Urinary bladder (tissue), 4 donors: ENCODE measurements around the gene DUS1L. TPM values are rescaled to one million over a fixed set of nuclear protein-coding genes. Genes with fewer than 3 reads are reported as not detected.
A peak's percentile ranks its signal among the peaks of the same experiment; 100 is the strongest.

Experiments used
- DNase-seq: peaks from one replicate; pipeline ENCODE4 v3.0.0-alpha.2; 2015; ENCODE audit errors: extremely low spot score
- H3K27ac ChIP-seq: one replicate; pipeline ENCODE4 v1.5.1; 2013; ENCODE audit warnings: low read depth, mild to moderate bottlenecking, moderate library complexity
- H3K36me3 ChIP-seq: one replicate; pipeline ENCODE4 v1.6.1; 2013; ENCODE audit warnings: mild to moderate bottlenecking, moderate library complexity; ENCODE audit not compliant: insufficient read depth
- H3K4me1 ChIP-seq: one replicate; pipeline ENCODE4 v1.6.1; 2013; ENCODE audit warnings: mild to moderate bottlenecking, moderate library complexity; ENCODE audit not compliant: insufficient read depth
- H3K4me3 ChIP-seq: one replicate; pipeline ENCODE4 v1.5.1; 2013; ENCODE audit warnings: low read depth, low read length
- WGBS: extraction: QIAGEN DNeasy Blood & Tissue Kit; methylation state at CpG from one replicate; pipeline ENCODE4 v1.1.7; 2013; 5-methylcytosine and 5-hydroxymethylcytosine counted together
- polyA plus RNA-seq: library from polyadenylated mRNA; stranded (reverse); fragments of 200-250 nt; gene quantifications from one replicate; pipeline ENCODE4 v1.2.3, GENCODE V29; 2013
- total RNA-seq: library from RNA; depleted of rRNA; stranded (reverse); fragments of >200 nt; gene quantifications from one replicate; pipeline ENCODE4 v1.2.3, GENCODE V29; 2014
- donor health status: healthy with polysubstance abuse.
- donor health status: healthy.

Gene DUS1L
- total and polyA plus RNA-seq, 2 donors, result 24.5 to 67.5 TPM

- H3K4me3 ChIP-seq, result no peak overlapping the region
- DNase-seq, result peak; percentile 41
- WGBS, result 38% methylated on average over 24 of the region's 24 CpGs
- H3K4me1 ChIP-seq, result no peaks in the 10 kb centered on the region
- no peaks in the 10 kb centered on the region for H3K36me3 ChIP-seq
- peak overlapping the region; percentile 55 for H3K27ac ChIP-seq
Observed at GRCh38 chr17:82105882-82106687, 40.5 kb upstream of the DUS1L start.

- 83% methylated on average over 13 of the region's 13 CpGs for WGBS
- no peak for DNase-seq
- peak overlapping the region; percentile 55 for H3K27ac ChIP-seq
- H3K4me3 ChIP-seq, result no peak overlapping the region
- no peaks in the 10 kb centered on the region for H3K36me3 ChIP-seq
- H3K4me1 ChIP-seq, result no peaks in the 10 kb centered on the region
Observed at GRCh38 chr17:82105417-82105881, 39.8 kb upstream of the DUS1L start.

- Histone ChIP-seq H3K4me3 (no peak overlapping the region), H3K27ac (peak overlapping the region; percentile 49), H3K36me3 (no peaks in the 10 kb centered on the region), H3K4me1 (no peaks in the 10 kb centered on the region)
- WGBS, result 91% methylated on average over 11 of the region's 11 CpGs
- DNase-seq, result no peak
Observed at GRCh38 chr17:82104797-82105416, 39.3 kb upstream of the DUS1L start.

- peak overlapping the region; percentile 88 for H3K27ac ChIP-seq
- no peaks in the 10 kb centered on the region for H3K4me1 ChIP-seq
- DNase-seq, result no peak
- no peaks in the 10 kb centered on the region for H3K36me3 ChIP-seq
- no peak overlapping the region for H3K4me3 ChIP-seq
- 26% methylated on average over 24 of the region's 24 CpGs for WGBS
Observed at GRCh38 chr17:82103553-82104451, 38.2 kb upstream of the DUS1L start.

- 71% methylated on average over 18 of the region's 18 CpGs for WGBS
- H3K27ac ChIP-seq, result peak overlapping the region; percentile 4
Observed at GRCh38 chr17:82101767-82102679, 36.4 kb upstream of the DUS1L start.

GRCh38 chr17:82101301-82101715 is 35.7 kb upstream of the DUS1L start:
- DNase-seq, result no peak
- Histone ChIP-seq H3K36me3 (no peaks in the 10 kb centered on the region), H3K27ac (peak overlapping the region; percentile 4), H3K4me3 (no peak overlapping the region), H3K4me1 (no peaks in the 10 kb centered on the region)
- WGBS, result 56% methylated on average over 10 of the region's 10 CpGs

More at GRCh38 chr17:82101767-82102679, 36.4 kb upstream of the DUS1L start:
- DNase-seq, result no peak
- Histone ChIP-seq H3K36me3 (no peaks in the 10 kb centered on the region), H3K4me1 (no peaks in the 10 kb centered on the region), H3K4me3 (no peak overlapping the region)

- Histone ChIP-seq H3K4me3 (no peak overlapping the region), H3K4me1 (no peaks in the 10 kb centered on the region), H3K36me3 (no peaks in the 10 kb centered on the region), H3K27ac (peak overlapping the region; percentile 18)
- DNase-seq, result no peak
- WGBS, result 89% methylated on average over 35 of the region's 35 CpGs
Observed at GRCh38 chr17:82100502-82101298, 35.1 kb upstream of the DUS1L start.

GRCh38 chr17:82098939-82099763 is 33.5 kb upstream of the DUS1L start:
- H3K4me1 ChIP-seq, result no peaks in the 10 kb centered on the region
- DNase-seq, result no peak

GRCh38 chr17:82098169-82098938 is 32.8 kb upstream of the DUS1L start, which contains the start of gene FASN:
Gene FASN, minus strand, starts transcription at chr17:82098236. Its CDS starts 1,791 bp downstream, at chr17:82096445.
- under 1% methylated on average over 124 of the region's 124 CpGs for WGBS
- no peaks in the 10 kb centered on the region for H3K4me1 ChIP-seq
- peak within 1 kb of the TSS; percentile 96 for H3K27ac ChIP-seq
- no peaks in the 10 kb centered on the region for H3K36me3 ChIP-seq
- peak within 1 kb of the TSS; percentile 68 for H3K4me3 ChIP-seq
- peak; percentile 77 for DNase-seq

More at GRCh38 chr17:82098939-82099763, 33.5 kb upstream of the DUS1L start:
- 13% methylated on average over 80 of the region's 80 CpGs for WGBS
- peak overlapping the region; percentile 96 for H3K27ac ChIP-seq
- H3K4me3 ChIP-seq, result peak overlapping the region; percentile 68
- no peaks in the 10 kb centered on the region for H3K36me3 ChIP-seq

GRCh38 chr17:82097919-82098168 is 32.2 kb upstream of the DUS1L start:
- under 1% methylated on average over 36 of the region's 36 CpGs for WGBS
- no peaks in the 10 kb centered on the region for H3K36me3 ChIP-seq
- no peaks in the 10 kb centered on the region for H3K4me1 ChIP-seq

More at GRCh38 chr17:82097919-82098168, 32.2 kb upstream of the DUS1L start:
- Histone ChIP-seq H3K4me3 (peak overlapping the region; percentile 68), H3K27ac (peak overlapping the region; percentile 87)
- DNase-seq, result no peak
